ENCODE data around the gene SOX15.

The SOX15 gene

GRCh38 chr17:7592422-7593021, 2.6 kb upstream of the SOX15 start:
- H4K20me1 ChIP-seq (ENCODE audit: control insufficient read depth, insufficient read depth, low read depth, low read length), result no peaks in the 10 kb centered on the region
- H3K27ac ChIP-seq (ENCODE audit: low read depth, low read length), result no peak overlapping the region
- H3K9me3 ChIP-seq (ENCODE audit: control insufficient read depth, insufficient read depth, low read length), result no peaks in the 10 kb centered on the region
- no peaks in the 10 kb centered on the region for H3K9me2 ChIP-seq (replicated peaks; ENCODE audit: control insufficient read depth, low read length)
- no peaks in the 10 kb centered on the region for H3K79me2 ChIP-seq (ENCODE audit: control insufficient read depth, low read length)
- H3K36me3 ChIP-seq (ENCODE audit: control insufficient read depth, low read length), result peaks cover 89% of the 10 kb centered on the region
- H3F3A ChIP-seq (ENCODE audit: control insufficient read depth, insufficient read depth), result peaks cover 3% of the 10 kb centered on the region; the same call in 1 of the 2 replicates
- no peaks in the 10 kb centered on the region for H3K27me3 ChIP-seq (ENCODE audit: control insufficient read depth, low read length)
- H3K4me1 ChIP-seq (ENCODE audit: control insufficient read depth, low read length), result no peaks in the 10 kb centered on the region
- TF ChIP-seq EZH2phosphoT487 (IDR thresholded peaks at IDR 0.05; ENCODE audit: borderline replicate concordance, low read length), result no peak
- TF ChIP-seq CTCF (IDR thresholded peaks at IDR 0.05; ENCODE audit: low read depth, low read length, poor library complexity, severe bottlenecking), result no peak
- no peak overlapping the region for H3K4me3 ChIP-seq (ENCODE audit: low read length)
- H3K4me2 ChIP-seq (ENCODE audit: low read length), result no peak overlapping the region

- TF ChIP-seq CTCF (IDR thresholded peaks at IDR 0.05; ENCODE audit: low read depth, low read length, poor library complexity, severe bottlenecking) (no peak), EZH2phosphoT487 (IDR thresholded peaks at IDR 0.05; ENCODE audit: borderline replicate concordance, low read length) (no peak)
- Histone ChIP-seq H3K79me2 (ENCODE audit: control insufficient read depth, low read length) (peaks cover under 1% of the 10 kb centered on the region; the same call in 1 of the 2 replicates), H3K9me3 (ENCODE audit: control insufficient read depth, insufficient read depth, low read length) (no peaks in the 10 kb centered on the region), H4K20me1 (ENCODE audit: control insufficient read depth, insufficient read depth, low read depth, low read length) (no peaks in the 10 kb centered on the region), H3K4me3 (ENCODE audit: low read length) (no peak overlapping the region), H3K9me2 (replicated peaks; ENCODE audit: control insufficient read depth, low read length) (no peaks in the 10 kb centered on the region), H3K4me1 (ENCODE audit: control insufficient read depth, low read length) (no peaks in the 10 kb centered on the region), H3K36me3 (ENCODE audit: control insufficient read depth, low read length) (peaks cover 91% of the 10 kb centered on the region), H3F3A (ENCODE audit: control insufficient read depth, insufficient read depth) (peaks cover 3% of the 10 kb centered on the region; the same call in 1 of the 2 replicates), H3K4me2 (ENCODE audit: low read length) (no peak overlapping the region), H3K27me3 (ENCODE audit: control insufficient read depth, low read length) (no peaks in the 10 kb centered on the region), H3K27ac (ENCODE audit: low read depth, low read length) (no peak overlapping the region)
Observed at GRCh38 chr17:7591596-7591995, 1.7 kb upstream of the SOX15 start.

- peaks cover 89% of the 10 kb centered on the region for H3K36me3 ChIP-seq (ENCODE audit: control insufficient read depth, low read length)
- H3K9me2 ChIP-seq (replicated peaks; ENCODE audit: control insufficient read depth, low read length), result no peaks in the 10 kb centered on the region
Observed at GRCh38 chr17:7590743-7591142, 849 bp upstream of the SOX15 start.

More at GRCh38 chr17:7590743-7591142, 849 bp upstream of the SOX15 start:
- no peak overlapping the region for H3K4me3 ChIP-seq (ENCODE audit: low read length)
- H4K20me1 ChIP-seq (ENCODE audit: control insufficient read depth, insufficient read depth, low read depth, low read length), result no peaks in the 10 kb centered on the region
- H3K79me2 ChIP-seq (ENCODE audit: control insufficient read depth, low read length), result peaks cover 8% of the 10 kb centered on the region
- TF ChIP-seq CTCF (IDR thresholded peaks at IDR 0.05; ENCODE audit: low read depth, low read length, poor library complexity, severe bottlenecking) (no peak), EZH2phosphoT487 (IDR thresholded peaks at IDR 0.05; ENCODE audit: borderline replicate concordance, low read length) (no peak)
- peaks cover 2% of the 10 kb centered on the region for H3K4me1 ChIP-seq (ENCODE audit: control insufficient read depth, low read length)
- no peak overlapping the region for H3K4me2 ChIP-seq (ENCODE audit: low read length)
- H3K27ac ChIP-seq (ENCODE audit: low read depth, low read length), result no peak overlapping the region
- peaks cover 3% of the 10 kb centered on the region; the same call in 1 of the 2 replicates for H3F3A ChIP-seq (ENCODE audit: control insufficient read depth, insufficient read depth)
- no peaks in the 10 kb centered on the region for H3K9me3 ChIP-seq (ENCODE audit: control insufficient read depth, insufficient read depth, low read length)
- no peaks in the 10 kb centered on the region for H3K27me3 ChIP-seq (ENCODE audit: control insufficient read depth, low read length)

Measured in DOHH2 (cell line).